Liver (tissue), 3 donors: ENCODE measurements around the gene HADHA.

Source experiments
- ATF3 ChIP-seq: IDR thresholded peaks from 2 replicates; pipeline ENCODE4 v1.6.1; 2016; ENCODE audit warnings: antibody characterized with exemption
- CTCF ChIP-seq: fragments of 150-350 bp; IDR thresholded peaks from 2 replicates; pipeline ENCODE4 v1.5.1; 2017; ENCODE audit warnings: improper control_type of control experiment, low read depth, low read length; ENCODE audit not compliant: missing input control
- EGR1 ChIP-seq, 2 donors: IDR thresholded peaks; 2 replicates each; pipeline ENCODE4 v1.6.1; 2016 to 2018; ENCODE audit warnings: antibody characterized with exemption in 2 of 2, low read depth in 2 of 2
- GABPA ChIP-seq, 2 donors: IDR thresholded peaks in 1 of 2; conservative IDR thresholded peaks in 1 of 2; 2 replicates each; pipeline ENCODE4 v1.6.1; 2016; ENCODE audit warnings: antibody characterized with exemption in 2 of 2, mild to moderate bottlenecking in 1 of 2, moderate library complexity in 1 of 2
- JUND ChIP-seq, 2 donors: IDR thresholded peaks; 2 replicates each; pipeline ENCODE4 v1.6.1; 2016; ENCODE audit warnings: antibody characterized with exemption in 2 of 2
- MAX ChIP-seq: IDR thresholded peaks from 2 replicates; pipeline ENCODE4 v1.6.1; 2016; ENCODE audit warnings: antibody characterized with exemption
- REST ChIP-seq: IDR thresholded peaks from 2 replicates; pipeline ENCODE4 v1.6.1; 2016; ENCODE audit warnings: antibody characterized with exemption, mild to moderate bottlenecking
- YY1 ChIP-seq: IDR thresholded peaks from 2 replicates; pipeline ENCODE4 v1.6.1; 2016; ENCODE audit warnings: antibody characterized with exemption, mild to moderate bottlenecking
- ZBTB33 ChIP-seq: IDR thresholded peaks from 2 replicates; pipeline ENCODE4 v1.6.1; 2016; ENCODE audit warnings: antibody characterized with exemption
- donor health status: healthy.
- donor health status: healthy.

- TF ChIP-seq CTCF = no peak
- TF ChIP-seq EGR1 (IDR thresholded peaks at IDR 0.05; ENCODE audit: low read depth in 2 of 2) = no peak
- TF ChIP-seq REST = no peak
- no peak for TF ChIP-seq JUND (IDR thresholded peaks at IDR 0.05)
- TF ChIP-seq MAX = no peak
- TF ChIP-seq YY1 = no peak
- TF ChIP-seq ATF3 = no peak
- no peak for TF ChIP-seq GABPA (IDR thresholded peaks at IDR 0.05 in 1 of 2, conservative IDR thresholded peaks at IDR 0.05 in 1 of 2)
- TF ChIP-seq ZBTB33 = no peak
These were observed 7.5 kb upstream of the HADHA start for GRCh38 chr2:26251893-26252292.
